HEK293 (cell line): ENCODE measurements around the gene C16orf74.

ENCODE experiments used
- CTCF ChIA-PET: fragments of 350-600 bp; formaldehyde crosslinking; extraction: SDS; loops from one replicate; lab custom pipeline; 2021; ENCODE audit warnings: antibody characterized with exemption; lab: Yijun Ruan, JAX
- POLR2A ChIA-PET: fragments of 300-600 bp; formaldehyde crosslinking; extraction: SDS; loops from one replicate; lab custom pipeline; 2020; ENCODE audit warnings: antibody characterized with exemption, inconsistent platforms; lab: Yijun Ruan, JAX
- H3K27ac ChIP-seq: fragments of 200-500 bp; sonication (Bioruptor generic); 2 replicates; pipeline ENCODE4 v1.5.1; 2014; ENCODE audit warnings: low read depth, low read length, control low read depth, inconsistent platforms; ENCODE audit errors: extremely low read depth
- H3K36me3 ChIP-seq, 2 experiments: fragments of 200-500 bp in 1 of 2; sonication (Bioruptor generic) in 1 of 2; 1 replicate in 1 of 2; 2 replicates in 1 of 2; pipeline ENCODE4 v1.5.1; 2014 to 2017; ENCODE audit warnings: inconsistent platforms in 2 of 2, low read length in 2 of 2; ENCODE audit not compliant: control insufficient read depth in 2 of 2, insufficient read depth in 1 of 2
- H3K4me1 ChIP-seq: fragments of 200-500 bp; sonication (Bioruptor generic); 2 replicates; pipeline ENCODE4 v1.5.1; 2014; ENCODE audit warnings: mild to moderate bottlenecking, low read length, inconsistent platforms; ENCODE audit not compliant: control insufficient read depth, insufficient read depth
- H3K4me3 ChIP-seq: 2 replicates; pipeline ENCODE4 v1.5.1; 2011; ENCODE audit warnings: low read depth, mild to moderate bottlenecking, control low read depth, low read length, moderate library complexity
- H3K9me3 ChIP-seq: fragments of 200-500 bp; sonication (Bioruptor generic); 2 replicates; pipeline ENCODE4 v1.5.1; 2014; ENCODE audit warnings: low read depth, low read length, inconsistent platforms; ENCODE audit not compliant: control insufficient read depth, insufficient read depth
- EGR2 ChIP-seq: fragments of 450-650 bp; formaldehyde crosslinking; IDR thresholded peaks from 2 replicates; pipeline ENCODE4 v1.5.1; 2016; ENCODE audit warnings: low read depth, missing biosample characterization, missing genetic modification characterization
- GFI1B ChIP-seq: fragments of 450-650 bp; formaldehyde crosslinking; IDR thresholded peaks from 2 replicates; pipeline ENCODE4 v1.5.1; 2016; ENCODE audit warnings: missing biosample characterization, missing genetic modification characterization
- GLIS1 ChIP-seq: fragments of 450-650 bp; formaldehyde crosslinking; IDR thresholded peaks from 2 replicates; pipeline ENCODE4 v1.5.1; 2016; ENCODE audit warnings: missing biosample characterization, missing genetic modification characterization
- HOXC10 ChIP-seq: sonication (generic); formaldehyde crosslinking; IDR thresholded peaks from 2 replicates; pipeline ENCODE4 v1.8.1; 2023; ENCODE audit warnings: mild to moderate bottlenecking, missing genetic modification reagents
- KLF7 ChIP-seq: fragments of 450-650 bp; formaldehyde crosslinking; IDR thresholded peaks from 2 replicates; pipeline ENCODE4 v1.5.1; 2016; ENCODE audit warnings: missing biosample characterization, missing genetic modification characterization, borderline replicate concordance
- RBAK ChIP-seq: fragments of 450-650 bp; formaldehyde crosslinking; IDR thresholded peaks from 2 replicates; pipeline ENCODE4 v1.5.1; 2016; ENCODE audit warnings: missing biosample characterization, missing genetic modification characterization
- SETDB1 ChIP-seq: IDR thresholded peaks from one replicate; pipeline ENCODE4 v1.6.1; 2017; ENCODE audit warnings: mild to moderate bottlenecking, low read length, moderate library complexity, mixed read lengths; ENCODE audit not compliant: insufficient read length
- ZBTB1 ChIP-seq: fragments of 450-650 bp; formaldehyde crosslinking; IDR thresholded peaks from 2 replicates; pipeline ENCODE4 v1.5.1; 2016; ENCODE audit warnings: missing biosample characterization, missing genetic modification characterization
- ZFHX2 ChIP-seq: fragments of 450-650 bp; formaldehyde crosslinking; conservative IDR thresholded peaks from 2 replicates; pipeline ENCODE4 v1.5.1; 2016; ENCODE audit warnings: missing biosample characterization, missing genetic modification characterization
- ZNF112 ChIP-seq: fragments of 450-650 bp; formaldehyde crosslinking; IDR thresholded peaks from 2 replicates; pipeline ENCODE4 v1.5.0; 2017; ENCODE audit warnings: missing biosample characterization, missing genetic modification characterization
- ZNF155 ChIP-seq: fragments of 450-650 bp; formaldehyde crosslinking; IDR thresholded peaks from 2 replicates; pipeline ENCODE4 v1.5.1; 2016; ENCODE audit warnings: missing biosample characterization, missing genetic modification characterization
- ZNF610 ChIP-seq: fragments of 450-650 bp; formaldehyde crosslinking; IDR thresholded peaks from 2 replicates; pipeline ENCODE4 v1.5.1; 2016; ENCODE audit warnings: missing biosample characterization, missing genetic modification characterization, borderline replicate concordance
- ZNF629 ChIP-seq: fragments of 450-650 bp; formaldehyde crosslinking; IDR thresholded peaks from 2 replicates; pipeline ENCODE4 v1.5.1; 2017; ENCODE audit warnings: missing biosample characterization, missing genetic modification characterization
- ZNF658 ChIP-seq: fragments of 450-650 bp; formaldehyde crosslinking; IDR thresholded peaks from 2 replicates; pipeline ENCODE4; 2016; ENCODE audit warnings: missing biosample characterization, missing genetic modification characterization
- TF ChIP-seq, protein P1 (sequence below): fragments of 450-650 bp; formaldehyde crosslinking; IDR thresholded peaks from 2 replicates; pipeline ENCODE4 v1.5.1; 2017; ENCODE audit warnings: missing biosample characterization, missing genetic modification characterization
- TF ChIP-seq, protein P2 (sequence below): fragments of 450-650 bp; formaldehyde crosslinking; IDR thresholded peaks from 2 replicates; pipeline ENCODE4 v1.5.1; 2016; ENCODE audit warnings: missing biosample characterization, missing genetic modification characterization
- TF ChIP-seq, protein P3 (sequence below): fragments of 450-650 bp; formaldehyde crosslinking; IDR thresholded peaks from 2 replicates; pipeline ENCODE4 v1.5.1; 2016; ENCODE audit warnings: missing biosample characterization, missing genetic modification characterization
- TF ChIP-seq, protein P4 (sequence below): fragments of 450-650 bp; IDR thresholded peaks from 2 replicates; pipeline ENCODE4 v1.5.1; 2018; ENCODE audit warnings: missing biosample characterization, missing genetic modification characterization
- TF ChIP-seq, protein P5 (sequence below): IDR thresholded peaks from 2 replicates; pipeline ENCODE4 v1.6.1; 2011; ENCODE audit warnings: mild to moderate bottlenecking, low read depth, low read length, borderline replicate concordance
- TF ChIP-seq, protein P6 (sequence below): fragments of 450-650 bp; formaldehyde crosslinking; IDR thresholded peaks from 2 replicates; pipeline ENCODE4 v1.5.1; 2017; ENCODE audit warnings: missing biosample characterization, missing genetic modification characterization

The C16orf74 gene

DNA sequence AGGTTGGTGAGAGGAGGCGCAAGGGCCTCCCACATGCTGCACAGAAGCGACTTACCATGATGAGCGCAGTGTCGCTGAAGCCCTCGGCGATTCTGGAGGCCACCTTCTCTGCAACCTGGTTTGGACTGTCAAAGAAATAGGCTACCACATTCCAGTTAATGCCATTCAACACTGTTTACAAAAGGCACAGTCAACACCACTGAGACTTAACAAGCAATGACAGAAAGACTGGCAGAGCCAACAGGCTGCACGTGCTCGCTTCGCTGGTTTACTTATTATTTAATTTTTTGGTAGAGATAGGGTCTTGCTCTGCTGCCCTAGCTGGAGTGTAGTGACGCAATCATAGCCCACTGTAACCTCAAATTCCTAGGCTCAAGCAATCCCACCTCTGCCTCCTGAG lies 30.3 kb upstream of the C16orf74 start (continued):
- TF ChIP-seq, protein P1, sequence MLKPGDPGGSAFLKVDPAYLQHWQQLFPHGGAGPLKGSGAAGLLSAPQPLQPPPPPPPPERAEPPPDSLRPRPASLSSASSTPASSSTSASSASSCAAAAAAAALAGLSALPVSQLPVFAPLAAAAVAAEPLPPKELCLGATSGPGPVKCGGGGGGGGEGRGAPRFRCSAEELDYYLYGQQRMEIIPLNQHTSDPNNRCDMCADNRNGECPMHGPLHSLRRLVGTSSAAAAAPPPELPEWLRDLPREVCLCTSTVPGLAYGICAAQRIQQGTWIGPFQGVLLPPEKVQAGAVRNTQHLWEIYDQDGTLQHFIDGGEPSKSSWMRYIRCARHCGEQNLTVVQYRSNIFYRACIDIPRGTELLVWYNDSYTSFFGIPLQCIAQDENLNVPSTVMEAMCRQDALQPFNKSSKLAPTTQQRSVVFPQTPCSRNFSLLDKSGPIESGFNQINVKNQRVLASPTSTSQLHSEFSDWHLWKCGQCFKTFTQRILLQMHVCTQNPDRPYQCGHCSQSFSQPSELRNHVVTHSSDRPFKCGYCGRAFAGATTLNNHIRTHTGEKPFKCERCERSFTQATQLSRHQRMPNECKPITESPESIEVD = no peak

DNA sequence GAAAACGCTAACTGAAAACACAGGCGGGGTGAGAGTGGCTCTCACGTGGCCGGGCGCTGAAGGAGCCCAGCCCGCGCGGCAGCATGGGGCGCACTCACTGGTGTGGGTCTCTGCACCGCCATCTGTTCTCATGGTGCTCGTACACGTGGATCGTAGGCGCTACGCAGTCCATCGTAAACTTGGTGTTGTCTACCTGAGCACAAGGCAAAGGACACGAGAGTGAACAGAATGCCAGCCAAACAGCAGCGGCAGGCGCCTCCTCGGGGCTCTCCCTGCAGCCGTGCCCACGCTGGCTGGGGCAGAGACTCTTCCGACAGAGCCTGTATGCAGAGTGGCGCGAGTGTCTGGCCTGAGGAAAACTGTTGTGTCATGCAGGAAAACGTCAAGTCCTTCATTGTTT lies 29.4 kb upstream of the C16orf74 start:
- Histone ChIP-seq H3K27ac (no peak overlapping the region), H3K4me1 (no peaks in the 10 kb centered on the region), H3K36me3 (peaks cover 9 to 74% of the 10 kb centered on the region in 2 experiments), H3K4me3 (no peak overlapping the region), H3K9me3 (no peaks in the 10 kb centered on the region)
- ChIA-PET POLR2A (no interaction called here), CTCF (no interaction called here)
- no peak for TF ChIP-seq ZNF658

DNA sequence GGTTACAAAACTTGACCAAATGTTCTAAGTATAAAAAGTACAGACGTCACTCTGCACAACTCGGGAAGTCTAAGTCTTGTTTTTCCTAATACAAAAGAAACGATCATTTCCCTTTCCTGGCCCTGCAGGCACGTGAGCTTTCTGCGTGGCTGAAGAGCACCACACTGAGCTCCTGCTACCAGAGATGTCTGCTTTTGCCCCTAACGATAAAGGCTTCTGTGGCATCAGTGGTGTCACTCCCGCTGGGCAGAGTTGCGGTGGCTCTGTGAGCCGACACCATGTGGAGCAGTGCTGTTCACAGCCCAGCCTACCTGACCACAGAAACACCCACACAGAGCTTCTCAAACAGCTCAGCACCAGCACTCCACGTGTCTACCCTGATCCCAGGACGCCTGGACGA lies 28.0 kb upstream of the C16orf74 start:
- peaks cover 9 to 68% of the 10 kb centered on the region in 2 experiments for H3K36me3 ChIP-seq
- no peak overlapping the region for H3K4me3 ChIP-seq
- no peaks in the 10 kb centered on the region for H3K4me1 ChIP-seq
- CTCF ChIA-PET = no interaction called here
- H3K27ac ChIP-seq = no peak overlapping the region
- H3K9me3 ChIP-seq = no peaks in the 10 kb centered on the region
- TF ChIP-seq, protein P2, sequence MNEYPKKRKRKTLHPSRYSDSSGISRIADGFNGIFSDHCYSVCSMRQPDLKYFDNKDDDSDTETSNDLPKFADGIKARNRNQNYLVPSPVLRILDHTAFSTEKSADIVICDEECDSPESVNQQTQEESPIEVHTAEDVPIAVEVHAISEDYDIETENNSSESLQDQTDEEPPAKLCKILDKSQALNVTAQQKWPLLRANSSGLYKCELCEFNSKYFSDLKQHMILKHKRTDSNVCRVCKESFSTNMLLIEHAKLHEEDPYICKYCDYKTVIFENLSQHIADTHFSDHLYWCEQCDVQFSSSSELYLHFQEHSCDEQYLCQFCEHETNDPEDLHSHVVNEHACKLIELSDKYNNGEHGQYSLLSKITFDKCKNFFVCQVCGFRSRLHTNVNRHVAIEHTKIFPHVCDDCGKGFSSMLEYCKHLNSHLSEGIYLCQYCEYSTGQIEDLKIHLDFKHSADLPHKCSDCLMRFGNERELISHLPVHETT (tag by site-specific recombination) = no peak
- TF ChIP-seq HOXC10 (CRISPR knock-in tag) = no peak
- TF ChIP-seq ZNF629 (tag by site-specific recombination) = no peak
- TF ChIP-seq RBAK (tag by site-specific recombination) = no peak
- TF ChIP-seq, protein P3, sequence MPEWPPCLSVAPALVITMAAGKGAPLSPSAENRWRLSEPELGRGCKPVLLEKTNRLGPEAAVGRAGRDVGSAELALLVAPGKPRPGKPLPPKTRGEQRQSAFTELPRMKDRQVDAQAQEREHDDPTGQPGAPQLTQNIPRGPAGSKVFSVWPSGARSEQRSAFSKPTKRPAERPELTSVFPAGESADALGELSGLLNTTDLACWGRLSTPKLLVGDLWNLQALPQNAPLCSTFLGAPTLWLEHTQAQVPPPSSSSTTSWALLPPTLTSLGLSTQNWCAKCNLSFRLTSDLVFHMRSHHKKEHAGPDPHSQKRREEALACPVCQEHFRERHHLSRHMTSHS (tag by site-specific recombination) = no peak
- TF ChIP-seq ZBTB1 (tag by site-specific recombination) = no peak
- TF ChIP-seq EGR2 (tag by site-specific recombination) = 0 out of 2 replicates have a peak, but pooled peaks have one; percentile 24
- TF ChIP-seq GLIS1 = no peak
- TF ChIP-seq, protein P4, sequence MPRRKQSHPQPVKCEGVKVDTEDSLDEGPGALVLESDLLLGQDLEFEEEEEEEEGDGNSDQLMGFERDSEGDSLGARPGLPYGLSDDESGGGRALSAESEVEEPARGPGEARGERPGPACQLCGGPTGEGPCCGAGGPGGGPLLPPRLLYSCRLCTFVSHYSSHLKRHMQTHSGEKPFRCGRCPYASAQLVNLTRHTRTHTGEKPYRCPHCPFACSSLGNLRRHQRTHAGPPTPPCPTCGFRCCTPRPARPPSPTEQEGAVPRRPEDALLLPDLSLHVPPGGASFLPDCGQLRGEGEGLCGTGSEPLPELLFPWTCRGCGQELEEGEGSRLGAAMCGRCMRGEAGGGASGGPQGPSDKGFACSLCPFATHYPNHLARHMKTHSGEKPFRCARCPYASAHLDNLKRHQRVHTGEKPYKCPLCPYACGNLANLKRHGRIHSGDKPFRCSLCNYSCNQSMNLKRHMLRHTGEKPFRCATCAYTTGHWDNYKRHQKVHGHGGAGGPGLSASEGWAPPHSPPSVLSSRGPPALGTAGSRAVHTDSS (tag by site-specific recombination) = no peak
- TF ChIP-seq ZNF610 (tag by site-specific recombination) = no peak
- TF ChIP-seq ZNF155 = no peak
- TF ChIP-seq, protein P5, sequence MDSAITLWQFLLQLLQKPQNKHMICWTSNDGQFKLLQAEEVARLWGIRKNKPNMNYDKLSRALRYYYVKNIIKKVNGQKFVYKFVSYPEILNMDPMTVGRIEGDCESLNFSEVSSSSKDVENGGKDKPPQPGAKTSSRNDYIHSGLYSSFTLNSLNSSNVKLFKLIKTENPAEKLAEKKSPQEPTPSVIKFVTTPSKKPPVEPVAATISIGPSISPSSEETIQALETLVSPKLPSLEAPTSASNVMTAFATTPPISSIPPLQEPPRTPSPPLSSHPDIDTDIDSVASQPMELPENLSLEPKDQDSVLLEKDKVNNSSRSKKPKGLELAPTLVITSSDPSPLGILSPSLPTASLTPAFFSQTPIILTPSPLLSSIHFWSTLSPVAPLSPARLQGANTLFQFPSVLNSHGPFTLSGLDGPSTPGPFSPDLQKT = no peak
- TF ChIP-seq ZNF112 (tag by site-specific recombination) = no peak
- no peak for TF ChIP-seq SETDB1
- no peak for TF ChIP-seq KLF7 (tag by site-specific recombination)
- TF ChIP-seq, protein P6, sequence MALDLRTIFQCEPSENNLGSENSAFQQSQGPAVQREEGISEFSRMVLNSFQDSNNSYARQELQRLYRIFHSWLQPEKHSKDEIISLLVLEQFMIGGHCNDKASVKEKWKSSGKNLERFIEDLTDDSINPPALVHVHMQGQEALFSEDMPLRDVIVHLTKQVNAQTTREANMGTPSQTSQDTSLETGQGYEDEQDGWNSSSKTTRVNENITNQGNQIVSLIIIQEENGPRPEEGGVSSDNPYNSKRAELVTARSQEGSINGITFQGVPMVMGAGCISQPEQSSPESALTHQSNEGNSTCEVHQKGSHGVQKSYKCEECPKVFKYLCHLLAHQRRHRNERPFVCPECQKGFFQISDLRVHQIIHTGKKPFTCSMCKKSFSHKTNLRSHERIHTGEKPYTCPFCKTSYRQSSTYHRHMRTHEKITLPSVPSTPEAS (tag by site-specific recombination) = no peak
- peak; percentile 22; the same call in 1 of the 2 replicates for TF ChIP-seq ZFHX2 (tag by site-specific recombination)
- TF ChIP-seq GFI1B (tag by site-specific recombination) = no peak
- POLR2A ChIA-PET = no interaction called here
